Adrenal gland (tissue), 5 donors: ENCODE results near the gene ZSWIM5.

Experiments used
- POLR2A ChIP-seq, 2 donors: fragments of 450-650 bp; IDR thresholded peaks; one replicate each; pipeline ENCODE4 v1.6.1; 2017; ENCODE audit warnings: antibody characterized with exemption in 2 of 2, mild to moderate bottlenecking in 2 of 2, moderate library complexity in 1 of 2
- TF ChIP-seq, protein P1 (sequence below), 6 experiments: fragments of 450-650 bp in 4 of 6; fragments of 200-600 bp in 2 of 6; sonication (generic) in 1 of 6; IDR thresholded peaks; 1 replicate in 5 of 6; 2 replicates in 1 of 6; pipeline versions ENCODE4 v1.5.1 to v1.8.0; 2016 to 2021; ENCODE audit warnings: antibody characterized with exemption in 6 of 6, mild to moderate bottlenecking in 2 of 6, moderate library complexity in 1 of 6
- donor health status: DM: no; HTN: no; CAD: no.

DNA sequence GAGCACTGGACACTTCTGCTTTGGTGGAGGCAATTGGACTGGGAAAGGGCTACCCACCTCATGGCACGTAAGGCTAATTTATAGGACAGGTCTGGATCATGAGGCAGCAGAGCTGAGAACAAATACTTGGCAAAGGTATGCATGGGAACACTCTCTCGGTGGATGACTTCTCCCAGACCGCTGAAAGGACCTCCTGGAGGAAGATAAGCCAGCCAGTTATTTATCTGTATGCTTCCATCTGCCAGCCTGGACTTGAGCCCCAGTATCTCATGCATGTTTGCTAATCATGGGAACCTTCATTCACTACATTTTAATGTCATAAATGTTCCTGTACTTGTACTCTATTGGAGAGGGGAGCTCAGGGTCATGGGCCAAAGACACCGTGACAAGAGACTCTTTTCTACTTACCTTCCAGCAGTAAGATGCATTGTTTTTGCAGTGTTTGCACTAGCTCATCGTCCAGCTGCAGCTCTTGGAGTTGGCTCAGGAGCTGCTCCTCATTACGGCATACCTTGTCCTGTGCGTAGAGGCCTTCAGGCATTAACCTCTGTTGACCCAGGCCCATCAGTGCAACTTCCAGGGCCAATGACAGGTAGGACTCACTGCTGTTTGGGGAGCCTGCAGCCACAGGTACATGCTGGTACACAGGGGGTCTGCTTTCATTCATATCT lies 170.6 kb downstream of the ZSWIM5 start:
- TF ChIP-seq, protein P1, sequence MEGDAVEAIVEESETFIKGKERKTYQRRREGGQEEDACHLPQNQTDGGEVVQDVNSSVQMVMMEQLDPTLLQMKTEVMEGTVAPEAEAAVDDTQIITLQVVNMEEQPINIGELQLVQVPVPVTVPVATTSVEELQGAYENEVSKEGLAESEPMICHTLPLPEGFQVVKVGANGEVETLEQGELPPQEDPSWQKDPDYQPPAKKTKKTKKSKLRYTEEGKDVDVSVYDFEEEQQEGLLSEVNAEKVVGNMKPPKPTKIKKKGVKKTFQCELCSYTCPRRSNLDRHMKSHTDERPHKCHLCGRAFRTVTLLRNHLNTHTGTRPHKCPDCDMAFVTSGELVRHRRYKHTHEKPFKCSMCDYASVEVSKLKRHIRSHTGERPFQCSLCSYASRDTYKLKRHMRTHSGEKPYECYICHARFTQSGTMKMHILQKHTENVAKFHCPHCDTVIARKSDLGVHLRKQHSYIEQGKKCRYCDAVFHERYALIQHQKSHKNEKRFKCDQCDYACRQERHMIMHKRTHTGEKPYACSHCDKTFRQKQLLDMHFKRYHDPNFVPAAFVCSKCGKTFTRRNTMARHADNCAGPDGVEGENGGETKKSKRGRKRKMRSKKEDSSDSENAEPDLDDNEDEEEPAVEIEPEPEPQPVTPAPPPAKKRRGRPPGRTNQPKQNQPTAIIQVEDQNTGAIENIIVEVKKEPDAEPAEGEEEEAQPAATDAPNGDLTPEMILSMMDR (IDR thresholded peaks at IDR 0.05): no peak
- no peak for TF ChIP-seq POLR2A (IDR thresholded peaks at IDR 0.05)
